ENCODE measurements around the gene COL27A1. TPM values are rescaled to one million over a fixed set of nuclear protein-coding genes. Genes with fewer than 3 reads are reported as not detected.
"Not testable (repeated sequence)": the region's sequence is repeated elsewhere in the genome, so short reads cannot be mapped to it uniquely, and the experiment has no call there.

The COL27A1 gene
- polyA plus RNA-seq, 1 of the 3 experiments (the other 2 are of a cell fraction): 8.7 TPM

DNA sequence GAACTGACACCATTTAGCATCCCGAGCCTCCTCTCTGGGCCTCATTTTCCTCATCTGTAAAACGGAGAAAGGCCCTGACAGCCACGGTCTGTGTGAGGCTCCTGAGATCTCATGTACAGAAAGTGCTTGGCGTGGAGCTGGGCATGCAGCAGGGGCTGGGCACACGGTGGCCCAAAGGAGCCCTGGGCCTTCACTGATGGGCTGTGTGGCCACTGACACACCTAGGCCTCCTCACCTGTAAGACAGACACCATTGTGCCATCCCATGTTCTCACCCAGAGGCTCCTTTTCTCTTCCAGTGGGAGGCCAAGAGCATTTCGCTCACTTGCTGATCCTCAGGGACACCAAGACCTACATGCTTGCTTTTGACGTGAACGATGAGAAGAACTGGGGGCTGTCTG lies 169.2 kb downstream of the COL27A1 start (continued):
- TF ChIP-seq, protein P1, sequence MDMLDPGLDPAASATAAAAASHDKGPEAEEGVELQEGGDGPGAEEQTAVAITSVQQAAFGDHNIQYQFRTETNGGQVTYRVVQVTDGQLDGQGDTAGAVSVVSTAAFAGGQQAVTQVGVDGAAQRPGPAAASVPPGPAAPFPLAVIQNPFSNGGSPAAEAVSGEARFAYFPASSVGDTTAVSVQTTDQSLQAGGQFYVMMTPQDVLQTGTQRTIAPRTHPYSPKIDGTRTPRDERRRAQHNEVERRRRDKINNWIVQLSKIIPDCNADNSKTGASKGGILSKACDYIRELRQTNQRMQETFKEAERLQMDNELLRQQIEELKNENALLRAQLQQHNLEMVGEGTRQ (IDR thresholded peaks at IDR 0.05; ENCODE audit: borderline replicate concordance, low read depth, low read length): no peak
- TF ChIP-seq FOXM1 (IDR thresholded peaks at IDR 0.05; ENCODE audit: low read depth): no peak
- TF ChIP-seq NRF1 (IDR thresholded peaks at IDR 0.05; ENCODE audit: low read depth, low read length): no peak
- TF ChIP-seq TAF1 (IDR thresholded peaks at IDR 0.05; ENCODE audit: borderline replicate concordance, low read depth, low read length): no peak
- TF ChIP-seq TCF12 (IDR thresholded peaks at IDR 0.05): no peak
- TF ChIP-seq RFX5 (IDR thresholded peaks at IDR 0.05; ENCODE audit: low read length): no peak
- TF ChIP-seq RXRA (IDR thresholded peaks at IDR 0.05; ENCODE audit: borderline replicate concordance, low read depth): no peak
- no peak for TF ChIP-seq ELF1 (IDR thresholded peaks at IDR 0.05)
- TF ChIP-seq, protein P2, sequence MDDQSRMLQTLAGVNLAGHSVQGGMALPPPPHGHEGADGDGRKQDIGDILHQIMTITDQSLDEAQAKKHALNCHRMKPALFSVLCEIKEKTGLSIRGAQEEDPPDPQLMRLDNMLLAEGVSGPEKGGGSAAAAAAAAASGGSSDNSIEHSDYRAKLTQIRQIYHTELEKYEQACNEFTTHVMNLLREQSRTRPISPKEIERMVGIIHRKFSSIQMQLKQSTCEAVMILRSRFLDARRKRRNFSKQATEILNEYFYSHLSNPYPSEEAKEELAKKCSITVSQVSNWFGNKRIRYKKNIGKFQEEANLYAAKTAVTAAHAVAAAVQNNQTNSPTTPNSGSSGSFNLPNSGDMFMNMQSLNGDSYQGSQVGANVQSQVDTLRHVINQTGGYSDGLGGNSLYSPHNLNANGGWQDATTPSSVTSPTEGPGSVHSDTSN (IDR thresholded peaks at IDR 0.05): no peak
- TF ChIP-seq YY1 (IDR thresholded peaks at IDR 0.05; ENCODE audit: low read depth): no peak
- TF ChIP-seq, protein P3, sequence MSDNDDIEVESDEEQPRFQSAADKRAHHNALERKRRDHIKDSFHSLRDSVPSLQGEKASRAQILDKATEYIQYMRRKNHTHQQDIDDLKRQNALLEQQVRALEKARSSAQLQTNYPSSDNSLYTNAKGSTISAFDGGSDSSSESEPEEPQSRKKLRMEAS (IDR thresholded peaks at IDR 0.05; ENCODE audit: low read depth): no peak

DNA sequence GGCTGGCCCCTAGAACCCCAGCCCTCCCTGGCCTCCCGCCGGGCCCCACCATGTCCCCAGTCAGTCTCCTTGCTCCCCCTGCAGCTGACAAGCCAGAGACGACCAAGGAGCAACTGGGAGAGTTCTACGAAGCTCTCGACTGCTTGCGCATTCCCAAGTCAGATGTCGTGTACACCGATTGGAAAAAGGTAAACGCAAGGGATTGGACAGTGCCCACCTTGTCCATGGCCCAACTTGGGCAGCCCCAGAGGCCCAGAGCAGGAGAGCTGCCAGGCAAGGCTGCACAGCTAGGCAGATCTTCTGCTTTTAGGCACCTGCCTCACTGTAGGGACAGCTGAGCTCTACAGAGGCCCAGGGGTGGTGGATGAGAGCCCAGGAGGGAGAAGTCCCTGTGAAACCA lies 169.6 kb downstream of the COL27A1 start:
- POLR2A ChIA-PET; H2AFZ ChIP-seq (ENCODE audit: low read depth); H3K27ac ChIP-seq (ENCODE audit: low read depth in 2 of 2, low read length in 1 of 2); DNase-seq; H3K4me1 ChIP-seq (ENCODE audit: control insufficient read depth in 1 of 2, insufficient read depth in 2 of 2, low read depth in 1 of 2, low read length in 1 of 2); H3K4me2 ChIP-seq; H3K4me3 ChIP-seq (ENCODE audit: low read depth in 2 of 2, low read length in 1 of 2); CTCF ChIA-PET; H4K20me1 ChIP-seq (ENCODE audit: insufficient read depth); H3K9ac ChIP-seq; H3F3A ChIP-seq (replicated peaks; ENCODE audit: insufficient read depth); H3K27me3 ChIP-seq (ENCODE audit: insufficient read depth); H3K79me2 ChIP-seq (ENCODE audit: insufficient read depth); H3K9me3 ChIP-seq; H3K36me3 ChIP-seq (replicated peaks in 1 of 2; ENCODE audit: control insufficient read depth in 1 of 2, insufficient read depth in 2 of 2, low read length in 1 of 2); H3K9me2 ChIP-seq: not testable (repeated sequence)
- 86% methylated on average over 7 of the region's 9 CpGs for WGBS (ENCODE audit: low lambda C conversion rate)

DNA sequence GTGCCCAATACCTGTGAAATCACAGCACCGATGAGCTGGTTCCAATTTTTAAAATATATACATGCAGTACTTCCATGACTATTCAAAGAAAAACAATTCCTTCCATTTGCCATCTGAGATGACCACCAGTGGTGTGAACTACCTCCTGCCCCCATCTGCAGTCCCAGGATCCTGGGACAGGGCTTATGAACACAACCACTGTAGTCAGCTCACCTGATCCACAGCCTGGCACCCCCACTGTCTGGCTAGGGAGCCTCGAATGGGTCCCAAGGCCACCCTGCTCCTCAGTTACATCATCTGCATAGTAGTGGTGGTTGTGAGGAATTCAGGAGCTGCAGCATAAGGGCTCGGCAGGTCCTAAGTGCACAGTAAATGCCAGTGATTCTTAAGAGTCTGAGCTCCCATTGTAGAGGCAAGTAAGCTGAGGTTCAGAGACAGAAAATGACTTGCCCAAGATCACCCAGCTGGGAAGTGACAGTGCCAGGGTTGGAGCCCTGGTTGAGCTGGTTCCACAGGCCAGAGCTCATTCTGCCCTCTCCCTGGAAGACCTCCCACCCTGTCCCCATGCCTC lies 170.4 kb downstream of the COL27A1 start:
- H4K20me1 ChIP-seq (ENCODE audit: insufficient read depth); H3K4me1 ChIP-seq (ENCODE audit: control insufficient read depth in 1 of 2, insufficient read depth in 2 of 2, low read depth in 1 of 2, low read length in 1 of 2); H3K27me3 ChIP-seq (ENCODE audit: insufficient read depth); H3K9ac ChIP-seq; H3K4me3 ChIP-seq (ENCODE audit: low read depth in 2 of 2, low read length in 1 of 2); DNase-seq; H3K4me2 ChIP-seq; H3K9me3 ChIP-seq; H2AFZ ChIP-seq (ENCODE audit: low read depth); H3K27ac ChIP-seq (ENCODE audit: low read depth in 2 of 2, low read length in 1 of 2); H3K79me2 ChIP-seq (ENCODE audit: insufficient read depth); CTCF ChIA-PET; H3F3A ChIP-seq (replicated peaks; ENCODE audit: insufficient read depth); H3K36me3 ChIP-seq (replicated peaks in 1 of 2; ENCODE audit: control insufficient read depth in 1 of 2, insufficient read depth in 2 of 2, low read length in 1 of 2); POLR2A ChIA-PET; H3K9me2 ChIP-seq: not testable (repeated sequence)
- WGBS (ENCODE audit: low lambda C conversion rate): 74% methylated on average over 3 of the region's 3 CpGs
